Measurements from ENCODE around the gene PAX3. TPM values are rescaled to one million over a fixed set of nuclear protein-coding genes. Genes with fewer than 3 reads are reported as not detected.

PAX3 gene
- total RNA-seq, 2 donors from 2014 or later: not detected

DNA sequence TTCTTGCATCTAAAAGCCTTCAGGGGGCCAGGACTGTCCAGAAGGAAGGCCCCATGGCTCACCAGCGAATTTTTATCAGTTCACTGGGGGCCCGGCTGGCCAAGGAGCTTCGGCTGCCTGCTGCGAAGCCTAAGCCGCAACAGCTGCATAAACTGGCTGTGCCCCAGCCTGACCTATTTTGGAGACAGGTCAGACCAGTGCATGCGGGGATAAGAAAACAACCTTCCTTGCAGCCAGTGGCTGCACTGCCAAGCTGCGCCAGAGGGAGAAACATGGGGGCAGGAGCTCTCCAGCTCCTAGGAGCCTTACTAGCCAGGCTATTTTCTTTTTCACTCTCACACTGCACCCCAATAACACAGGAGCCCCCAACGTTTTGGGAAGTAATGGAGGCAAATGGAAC is 15.2 kb downstream of the PAX3 start:
- Mint-ChIP-seq H3K4me1 (peaks cover 24% of the 10 kb centered on the region), H3K9me3 (no peaks in the 10 kb centered on the region), H3K4me3 (peak overlapping the region; percentile 13), H3K27me3 (ENCODE audit: insufficient read depth) (peaks cover 94% of the 10 kb centered on the region), H3K36me3 (ENCODE audit: low read depth) (no peaks in the 10 kb centered on the region), H3K27ac (no peak overlapping the region)
- H3K36me3 ChIP-seq (ENCODE audit: control insufficient read depth, insufficient read depth, low read length): no peaks in the 10 kb centered on the region
- peak overlapping the region; percentile 6 for H3K27ac ChIP-seq (ENCODE audit: low read depth, low read length)
- no peaks in the 10 kb centered on the region for H3K9me3 ChIP-seq (ENCODE audit: control insufficient read depth, low read length)
- peak; percentile 83 for DNase-seq
- WGBS, 2 experiments (ENCODE audit: insufficient coverage in 1 of 2, insufficient read length in 1 of 2): 41 to 45% methylated on average over 6 to 8 of the region's 8 CpGs
- H3K27me3 ChIP-seq (ENCODE audit: control insufficient read depth, insufficient read depth, low read length, poor library complexity, severe bottlenecking): peaks cover 76% of the 10 kb centered on the region
- TF ChIP-seq CTCF (conservative IDR thresholded peaks at IDR 0.05): peak; percentile 65
- H3K9ac ChIP-seq (ENCODE audit: extremely low read depth, low read length, poor library complexity, severe bottlenecking): no peak overlapping the region
- H3K4me1 ChIP-seq (ENCODE audit: control insufficient read depth, insufficient read depth, low read length): peaks cover 3% of the 10 kb centered on the region
- no peak overlapping the region for H3K4me3 ChIP-seq (ENCODE audit: low read length)

DNA sequence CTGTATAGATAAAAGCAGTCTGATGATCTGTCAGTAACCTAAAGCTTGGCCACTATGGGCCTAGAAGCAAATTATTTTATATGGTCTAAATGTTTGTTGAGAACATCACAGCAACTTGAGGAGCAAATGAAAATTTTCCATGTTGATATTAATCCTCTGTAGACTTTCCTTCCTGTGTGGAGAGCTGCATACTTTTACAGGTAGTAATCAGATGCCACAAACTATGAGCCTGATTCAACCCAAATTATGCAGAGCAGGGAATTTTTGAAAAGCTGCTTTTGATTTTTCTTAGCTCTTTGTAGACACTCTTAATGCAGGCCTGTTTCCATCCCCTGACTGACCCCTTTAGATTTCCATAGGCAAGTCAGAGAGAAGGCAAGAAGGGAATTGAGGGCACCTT is 17.3 kb downstream of the PAX3 start:
- no peak overlapping the region for H3K4me3 ChIP-seq (ENCODE audit: low read length)
- H3K9me3 ChIP-seq (ENCODE audit: control insufficient read depth, low read length): no peaks in the 10 kb centered on the region
- no peaks in the 10 kb centered on the region for H3K36me3 Mint-ChIP-seq (ENCODE audit: low read depth)
- no peaks in the 10 kb centered on the region for H3K9me3 Mint-ChIP-seq
- H3K4me3 Mint-ChIP-seq: no peak overlapping the region
- no peak for TF ChIP-seq CTCF (conservative IDR thresholded peaks at IDR 0.05)
- peaks cover 67% of the 10 kb centered on the region for H3K27me3 ChIP-seq (ENCODE audit: control insufficient read depth, insufficient read depth, low read length, poor library complexity, severe bottlenecking)
- H3K27ac ChIP-seq (ENCODE audit: low read depth, low read length): no peak overlapping the region
- H3K4me1 ChIP-seq (ENCODE audit: control insufficient read depth, insufficient read depth, low read length): no peaks in the 10 kb centered on the region
- H3K27me3 Mint-ChIP-seq (ENCODE audit: insufficient read depth): peaks cover 94% of the 10 kb centered on the region
- H3K27ac Mint-ChIP-seq: no peak overlapping the region
- no peak overlapping the region for H3K9ac ChIP-seq (ENCODE audit: extremely low read depth, low read length, poor library complexity, severe bottlenecking)
- H3K36me3 ChIP-seq (ENCODE audit: control insufficient read depth, insufficient read depth, low read length): no peaks in the 10 kb centered on the region
- peaks cover 14% of the 10 kb centered on the region for H3K4me1 Mint-ChIP-seq
- DNase-seq: no peak

DNA sequence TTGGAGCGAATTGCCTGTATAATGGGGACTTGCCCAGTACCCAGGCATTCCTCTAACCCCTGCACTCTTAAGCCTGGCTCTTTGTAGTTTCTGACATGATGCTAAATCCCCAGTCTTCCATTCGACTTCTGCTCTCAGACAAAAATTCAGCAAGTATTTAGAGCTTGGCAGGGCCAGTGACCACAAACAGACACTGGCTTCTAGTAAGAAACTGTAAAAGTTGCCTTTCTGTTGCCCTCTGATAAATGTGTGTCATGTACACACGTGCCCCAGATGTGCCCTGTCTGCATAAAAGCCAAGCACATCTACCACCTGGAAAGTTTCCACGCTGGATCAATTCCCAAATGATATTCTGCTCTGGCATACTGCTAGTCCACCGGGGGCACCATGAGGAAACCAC is 18.0 kb downstream of the PAX3 start:
- Histone ChIP-seq H3K27ac (ENCODE audit: low read depth, low read length) (no peak overlapping the region), H3K9ac (ENCODE audit: extremely low read depth, low read length, poor library complexity, severe bottlenecking) (no peak overlapping the region), H3K36me3 (ENCODE audit: control insufficient read depth, insufficient read depth, low read length) (no peaks in the 10 kb centered on the region), H3K4me3 (ENCODE audit: low read length) (no peak overlapping the region), H3K27me3 (ENCODE audit: control insufficient read depth, insufficient read depth, low read length, poor library complexity, severe bottlenecking) (peaks cover 67% of the 10 kb centered on the region), H3K4me1 (ENCODE audit: control insufficient read depth, insufficient read depth, low read length) (no peaks in the 10 kb centered on the region), H3K9me3 (ENCODE audit: control insufficient read depth, low read length) (no peaks in the 10 kb centered on the region)
- DNase-seq: no peak
- no peaks in the 10 kb centered on the region for H3K9me3 Mint-ChIP-seq
- H3K4me1 Mint-ChIP-seq: peaks cover 14% of the 10 kb centered on the region
- no peak overlapping the region for H3K27ac Mint-ChIP-seq
- TF ChIP-seq CTCF (conservative IDR thresholded peaks at IDR 0.05): peak; percentile 28
- no peak overlapping the region for H3K4me3 Mint-ChIP-seq
- WGBS, 2 experiments (ENCODE audit: insufficient coverage in 1 of 2, insufficient read length in 1 of 2): 80 to 82% methylated on average over 5 of the region's 5 CpGs
- peaks cover 94% of the 10 kb centered on the region for H3K27me3 Mint-ChIP-seq (ENCODE audit: insufficient read depth)
- no peaks in the 10 kb centered on the region for H3K36me3 Mint-ChIP-seq (ENCODE audit: low read depth)

All from endodermal cell (in vitro differentiated cells).